ENCODE measurements around the gene COPZ1. TPM values are rescaled to one million over a fixed set of nuclear protein-coding genes. Genes with fewer than 3 reads are reported as not detected.

Gene COPZ1, protein sequence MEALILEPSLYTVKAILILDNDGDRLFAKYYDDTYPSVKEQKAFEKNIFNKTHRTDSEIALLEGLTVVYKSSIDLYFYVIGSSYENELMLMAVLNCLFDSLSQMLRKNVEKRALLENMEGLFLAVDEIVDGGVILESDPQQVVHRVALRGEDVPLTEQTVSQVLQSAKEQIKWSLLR
- total RNA-seq = 94.7 and 96.9 TPM in 2 replicates

DNA sequence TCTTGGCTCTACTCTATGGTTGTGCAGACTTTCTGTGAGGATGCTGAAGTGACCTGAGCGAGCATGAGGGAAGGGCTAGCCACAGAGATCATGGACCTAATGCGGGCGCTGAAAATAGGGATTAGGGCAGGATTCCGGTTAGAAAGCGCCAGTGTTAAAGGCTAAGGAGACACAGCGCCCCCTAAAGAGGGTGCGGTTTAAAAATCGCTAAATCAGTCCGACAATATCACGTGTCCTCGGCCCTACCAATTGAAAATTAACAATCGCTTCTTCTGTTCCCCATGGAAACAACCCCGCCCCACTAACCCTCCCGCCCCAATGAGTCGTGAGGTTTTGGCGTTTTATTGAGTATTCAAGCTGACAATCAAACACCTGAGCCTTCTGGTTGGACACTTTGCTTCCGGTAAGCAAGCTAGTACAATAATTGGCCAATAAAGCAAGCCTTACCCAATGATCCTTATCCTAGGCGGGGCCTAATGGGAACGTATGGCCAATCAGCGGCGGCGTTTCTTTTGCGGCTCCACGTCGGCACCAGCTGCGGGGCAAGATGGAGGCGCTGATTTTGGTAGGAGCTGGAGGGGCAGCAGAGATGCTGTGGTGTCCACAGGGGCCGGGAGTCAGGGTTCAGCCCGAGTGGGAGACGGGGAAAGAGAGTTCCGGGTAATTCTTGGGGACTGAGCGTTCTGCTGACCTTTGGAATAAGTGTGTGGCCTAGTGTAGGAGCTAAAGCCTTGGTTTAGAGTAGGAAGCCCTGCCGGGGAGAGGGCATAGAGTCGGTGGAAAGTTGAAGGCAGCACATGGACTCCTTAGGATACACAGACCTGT is at the start of gene COPZ1:
TSS of gene COPZ1 (plus strand) at position 515 of the 825 bp plus-strand sequence. CDS start at position 548, 33 bp downstream.

DNA sequence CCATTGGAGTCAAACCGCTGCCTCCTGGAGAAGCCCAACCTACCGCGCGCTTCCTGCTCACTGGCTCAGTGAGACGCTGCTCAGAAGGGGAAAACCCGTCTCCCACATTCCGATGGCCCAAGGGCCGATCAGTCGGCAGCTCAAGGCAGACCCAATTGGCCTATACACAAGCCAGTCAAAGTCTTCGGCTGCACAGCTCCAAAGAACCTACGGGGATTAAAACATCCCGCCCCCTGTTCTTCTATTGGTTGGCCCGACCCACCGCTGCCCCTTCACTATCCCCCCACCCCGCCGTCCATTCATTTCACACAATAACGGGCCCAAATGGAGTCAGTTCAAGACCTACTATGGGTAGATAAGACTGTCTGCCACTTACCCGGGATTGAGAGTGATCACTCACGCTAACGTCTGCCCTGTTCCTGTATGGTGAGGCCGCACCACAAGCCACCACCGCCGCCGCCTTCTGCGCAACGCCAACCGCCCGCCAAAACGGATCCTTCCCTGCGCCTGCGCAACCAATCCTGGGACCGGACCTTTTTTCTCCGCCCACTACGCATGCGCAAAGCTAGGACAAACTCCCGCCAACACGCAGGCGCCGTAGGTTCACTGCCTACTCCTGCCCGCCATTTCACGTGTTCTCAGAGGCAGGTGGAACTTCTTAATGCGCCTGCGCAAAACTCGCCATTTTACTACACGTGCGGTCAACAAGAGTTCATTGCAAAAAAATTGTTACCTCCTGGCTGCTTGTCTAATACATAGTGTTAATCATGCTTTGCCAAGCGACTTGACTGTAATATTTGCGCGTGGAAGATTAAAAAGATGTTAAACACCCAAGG is 45.1 kb upstream of the COPZ1 start, which contains the start of gene CBX5:
TSS of gene CBX5 (minus strand) at position 491 of the 836 bp plus-strand sequence. CDS start 22,472 bp downstream, outside the sequence.

DNA sequence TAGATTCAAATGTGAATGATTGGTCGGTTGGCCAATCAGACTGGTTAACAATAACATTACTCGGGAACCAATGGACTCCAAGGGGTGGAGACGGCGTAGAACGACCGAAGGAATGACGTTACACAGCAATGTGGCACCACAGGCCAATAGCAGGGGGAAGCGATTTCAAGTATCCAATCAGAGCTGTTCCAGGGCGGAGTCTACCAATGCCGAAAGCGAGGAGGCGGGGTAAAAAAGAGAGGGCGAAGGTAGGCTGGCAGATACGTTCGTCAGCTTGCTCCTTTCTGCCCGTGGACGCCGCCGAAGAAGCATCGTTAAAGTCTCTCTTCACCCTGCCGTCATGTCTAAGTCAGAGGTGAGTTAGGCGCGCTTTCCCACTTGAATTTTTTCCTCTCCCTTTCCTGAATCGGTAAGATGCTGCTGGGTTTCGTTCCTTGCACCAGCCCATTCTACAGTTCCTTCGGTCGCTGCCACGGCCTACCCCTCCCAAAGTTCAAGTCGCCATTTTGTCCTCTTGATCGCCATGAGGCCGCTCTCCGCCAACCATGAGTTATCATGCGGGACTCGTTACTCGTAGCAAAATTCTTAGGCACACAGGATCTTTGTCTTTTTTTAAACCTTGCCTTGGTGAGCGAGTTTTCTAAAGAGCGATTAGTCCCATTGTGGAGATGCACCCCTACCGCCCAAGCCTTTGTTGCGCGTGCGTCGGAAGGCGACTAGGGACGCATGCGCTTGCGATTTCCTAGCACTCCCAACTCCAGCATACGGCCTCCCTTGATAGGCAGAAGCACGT is 44.3 kb upstream of the COPZ1 start, which contains the start of gene HNRNPA1:
TSS of gene HNRNPA1 (plus strand) at position 259 of the 793 bp plus-strand sequence. CDS start at position 341, 82 bp downstream.

DNA sequence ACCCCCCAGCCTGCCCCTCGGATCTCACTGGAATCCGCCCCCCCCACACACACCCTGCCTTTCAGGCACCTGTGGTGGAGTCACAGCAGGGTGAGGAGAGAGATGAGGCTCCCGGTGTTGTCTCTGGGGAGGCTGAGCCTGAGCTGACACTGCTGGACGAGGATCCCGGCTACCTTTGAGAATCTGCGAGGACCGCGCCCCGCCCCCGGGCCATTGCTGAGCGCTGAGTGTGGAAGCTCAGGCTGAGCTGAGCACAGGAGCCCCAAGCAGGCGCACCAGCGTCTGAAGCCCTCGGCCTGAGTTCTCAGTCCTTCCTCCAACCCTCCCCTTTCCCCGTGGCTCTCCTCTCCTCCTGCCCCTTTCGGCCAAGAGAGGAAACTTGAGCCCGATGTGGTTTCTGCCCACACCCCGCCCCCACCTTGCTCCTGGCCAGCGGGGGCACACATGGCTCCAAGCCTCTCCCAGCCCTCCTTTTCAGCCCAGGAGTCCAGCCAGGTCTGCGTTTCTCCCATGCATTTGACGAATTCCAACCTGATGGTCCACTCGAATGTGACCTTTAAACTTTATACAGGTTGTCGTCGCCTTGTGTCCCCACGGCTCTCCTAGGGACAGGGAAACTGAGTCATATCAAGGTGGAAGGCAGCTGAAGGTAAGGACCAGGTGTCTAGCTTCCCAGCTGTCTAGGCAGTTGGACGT is 24.1 kb upstream of the COPZ1 start, which contains the start of gene NFE2:
TSS of gene NFE2 (minus strand) at position 284 of the 696 bp plus-strand sequence. CDS start 5,767 bp downstream, outside the sequence.

DNA sequence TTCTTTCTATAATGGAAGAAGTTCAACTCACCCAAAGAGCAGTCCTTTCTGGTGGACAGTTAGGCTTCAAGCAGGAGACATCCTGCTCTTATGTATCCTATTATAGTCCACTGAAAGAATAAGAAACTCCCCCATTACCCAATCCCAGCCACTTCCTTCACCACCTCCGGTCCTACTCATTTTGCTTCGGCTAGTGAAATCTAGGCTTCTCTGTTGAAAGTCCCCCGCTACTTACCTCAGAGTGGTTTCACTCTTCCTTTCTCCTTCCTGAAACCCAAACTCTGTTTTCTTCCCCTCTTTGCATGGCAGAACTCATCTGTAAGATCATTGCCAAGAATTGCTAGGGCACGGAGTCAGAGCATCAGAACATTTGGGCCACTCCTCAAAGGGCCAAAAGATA is 39.5 kb downstream of the COPZ1 start, which contains the start of gene GPR84:
TSS of gene GPR84 (minus strand) at position 74 of the 400 bp plus-strand sequence. CDS start 635 bp downstream, outside the sequence.

DNA sequence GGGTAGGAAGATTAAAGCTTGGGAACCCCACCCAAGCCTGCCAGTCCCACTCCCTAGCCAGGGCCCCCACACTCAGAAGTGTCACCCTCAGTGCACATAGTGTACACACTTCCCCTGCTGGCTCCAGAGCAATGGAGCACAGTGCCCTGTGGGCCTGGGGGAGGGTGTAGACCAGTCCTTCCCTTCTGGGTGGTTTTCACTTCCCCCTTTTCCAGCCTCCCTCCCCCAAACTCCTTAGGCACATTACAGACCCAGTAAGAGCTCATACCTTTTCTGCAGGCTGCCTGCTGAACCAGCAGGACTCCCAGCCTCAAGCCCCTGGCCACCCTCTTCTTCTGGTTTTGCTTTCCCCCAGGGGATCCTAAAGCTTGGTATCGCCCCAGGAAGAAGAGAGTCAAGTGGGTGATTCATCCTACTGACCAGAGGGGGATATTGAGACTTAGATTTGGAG is 59.7 kb downstream of the COPZ1 start, which contains the start of gene ZNF385A:
TSS of gene ZNF385A (minus strand) at position 143 of the 451 bp plus-strand sequence. CDS start 219 bp downstream, outside the sequence.

Other genes with a start within 250 kb of the COPZ1 start
- 14.6 and 18.2 TPM in 2 replicates for gene SMUG1, start 136.1 kb upstream of the COPZ1 start, total RNA-seq
- 25.4 and 27.4 TPM in 2 replicates for gene CBX5, start 45.0 kb upstream of the COPZ1 start, total RNA-seq
- gene HNRNPA1, start 44.4 kb upstream of the COPZ1 start, total RNA-seq = 570 and 594 TPM in 2 replicates
- gene NFE2, start 24.1 kb upstream of the COPZ1 start, total RNA-seq = not detected in 2 replicates
- gene GPR84, start 39.4 kb downstream of the COPZ1 start, total RNA-seq = under 0.01 TPM in 1 of 2 replicates, not detected in the other
- 0.45 and 1.1 TPM in 2 replicates for gene ZNF385A, start 59.6 kb downstream of the COPZ1 start, total RNA-seq
- 714 and 1,111 TPM in 2 replicates for gene ITGA5, start 94.1 kb downstream of the COPZ1 start, total RNA-seq
- gene GTSF1, start 148.5 kb downstream of the COPZ1 start, total RNA-seq = 1.7 TPM in 1 of 2 replicates, not detected in the other
- gene NCKAP1L, start 172.6 kb downstream of the COPZ1 start, total RNA-seq = under 0.01 and 0.27 TPM in 2 replicates
- not detected in 2 replicates for gene PDE1B, start 224.5 kb downstream of the COPZ1 start, total RNA-seq

Measured in endothelial cell of coronary artery (primary cell).